Lower leg skin (tissue), 4 donors: ENCODE results near the gene RNH1. TPM values are rescaled to one million over a fixed set of nuclear protein-coding genes. Genes with fewer than 3 reads are reported as not detected.

ENCODE experiments used
- DNase-seq, 2 donors: peaks; one replicate each; pipeline ENCODE4 v3.0.0-alpha.2; 2019; ENCODE audit warnings: low spot score in 2 of 2
- H3K4me3 ChIP-seq: fragments of 200-600 bp; sonication (generic); 2 replicates; pipeline ENCODE4 v1.5.1; 2017; ENCODE audit warnings: mild to moderate bottlenecking, low read depth; ENCODE audit not compliant: poor library complexity, severe bottlenecking
- POLR2A ChIP-seq, 2 donors: fragments of 450-650 bp; IDR thresholded peaks; one replicate each; pipeline ENCODE4 v1.6.1; 2016 to 2017; ENCODE audit warnings: antibody characterized with exemption in 2 of 2, mild to moderate bottlenecking in 1 of 2, moderate library complexity in 1 of 2
- WGBS, 2 donors: methylation state at CpG; one replicate each; pipeline ENCODE4 v1.1.5; 2018; 5-methylcytosine and 5-hydroxymethylcytosine counted together
- intact Hi-C: fragments of 100-400 bp; cut with DNase I; formaldehyde crosslinking; loops from one replicate; pipeline ENCODE4 v1.15.0; 2023; ENCODE audit warnings: low total_unique reads
- total RNA-seq, 4 donors: library from RNA; depleted of rRNA; stranded (reverse); fragments of >200 nt; gene quantifications; one replicate each; pipeline ENCODE4 v1.1.0, GENCODE V29; 2016
- TF ChIP-seq, protein P1 (sequence below), 3 donors: fragments of 450-650 bp; IDR thresholded peaks; one replicate each; pipeline ENCODE4 v1.5.1; 2016; ENCODE audit warnings: antibody characterized with exemption in 3 of 3, mild to moderate bottlenecking in 3 of 3, moderate library complexity in 2 of 3

The RNH1 gene
- total RNA-seq, 4 donors from 2014 or later, result 419 to 465 (median 446) TPM

DNA sequence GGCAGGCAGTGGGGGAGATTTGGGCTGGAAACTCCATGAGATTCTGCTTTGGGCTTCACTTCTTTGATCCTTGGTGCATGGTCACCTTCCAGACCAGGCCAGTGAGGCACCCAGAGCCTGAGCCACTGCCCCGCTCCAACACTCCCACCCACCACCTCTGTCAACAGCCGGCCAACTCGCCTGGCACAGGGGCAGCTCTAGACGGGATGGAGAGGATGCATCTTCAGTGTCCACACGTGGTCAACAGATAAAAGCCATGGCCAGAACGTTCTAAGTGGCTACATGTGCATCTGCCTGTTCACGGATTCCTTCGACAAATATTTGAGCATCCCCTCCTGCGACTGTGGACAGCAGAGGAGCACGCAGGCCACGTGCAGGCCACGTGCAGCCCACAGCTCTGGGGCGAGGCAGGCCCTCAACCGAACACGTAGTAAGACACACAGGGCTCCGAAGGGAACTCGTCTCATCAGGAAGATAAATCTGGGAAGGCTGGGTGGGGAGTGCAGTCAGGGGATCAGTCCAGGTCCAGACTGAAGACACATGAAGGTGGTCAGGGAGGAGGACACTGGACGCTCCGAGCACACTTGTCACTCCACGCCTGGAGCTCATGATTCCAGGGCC lies 31.5 kb upstream of the RNH1 start:
- 93 to 94% methylated on average over 20 of the region's 20 CpGs for WGBS, 2 donors
- TF ChIP-seq, protein P1, sequence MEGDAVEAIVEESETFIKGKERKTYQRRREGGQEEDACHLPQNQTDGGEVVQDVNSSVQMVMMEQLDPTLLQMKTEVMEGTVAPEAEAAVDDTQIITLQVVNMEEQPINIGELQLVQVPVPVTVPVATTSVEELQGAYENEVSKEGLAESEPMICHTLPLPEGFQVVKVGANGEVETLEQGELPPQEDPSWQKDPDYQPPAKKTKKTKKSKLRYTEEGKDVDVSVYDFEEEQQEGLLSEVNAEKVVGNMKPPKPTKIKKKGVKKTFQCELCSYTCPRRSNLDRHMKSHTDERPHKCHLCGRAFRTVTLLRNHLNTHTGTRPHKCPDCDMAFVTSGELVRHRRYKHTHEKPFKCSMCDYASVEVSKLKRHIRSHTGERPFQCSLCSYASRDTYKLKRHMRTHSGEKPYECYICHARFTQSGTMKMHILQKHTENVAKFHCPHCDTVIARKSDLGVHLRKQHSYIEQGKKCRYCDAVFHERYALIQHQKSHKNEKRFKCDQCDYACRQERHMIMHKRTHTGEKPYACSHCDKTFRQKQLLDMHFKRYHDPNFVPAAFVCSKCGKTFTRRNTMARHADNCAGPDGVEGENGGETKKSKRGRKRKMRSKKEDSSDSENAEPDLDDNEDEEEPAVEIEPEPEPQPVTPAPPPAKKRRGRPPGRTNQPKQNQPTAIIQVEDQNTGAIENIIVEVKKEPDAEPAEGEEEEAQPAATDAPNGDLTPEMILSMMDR (IDR thresholded peaks at IDR 0.05), result no peak
- no peak for TF ChIP-seq POLR2A (IDR thresholded peaks at IDR 0.05)
- peak in 1 of 2 donors; percentile 82 for DNase-seq
- intact Hi-C loops, result no loop called here
- no peak overlapping the region for H3K4me3 ChIP-seq

DNA sequence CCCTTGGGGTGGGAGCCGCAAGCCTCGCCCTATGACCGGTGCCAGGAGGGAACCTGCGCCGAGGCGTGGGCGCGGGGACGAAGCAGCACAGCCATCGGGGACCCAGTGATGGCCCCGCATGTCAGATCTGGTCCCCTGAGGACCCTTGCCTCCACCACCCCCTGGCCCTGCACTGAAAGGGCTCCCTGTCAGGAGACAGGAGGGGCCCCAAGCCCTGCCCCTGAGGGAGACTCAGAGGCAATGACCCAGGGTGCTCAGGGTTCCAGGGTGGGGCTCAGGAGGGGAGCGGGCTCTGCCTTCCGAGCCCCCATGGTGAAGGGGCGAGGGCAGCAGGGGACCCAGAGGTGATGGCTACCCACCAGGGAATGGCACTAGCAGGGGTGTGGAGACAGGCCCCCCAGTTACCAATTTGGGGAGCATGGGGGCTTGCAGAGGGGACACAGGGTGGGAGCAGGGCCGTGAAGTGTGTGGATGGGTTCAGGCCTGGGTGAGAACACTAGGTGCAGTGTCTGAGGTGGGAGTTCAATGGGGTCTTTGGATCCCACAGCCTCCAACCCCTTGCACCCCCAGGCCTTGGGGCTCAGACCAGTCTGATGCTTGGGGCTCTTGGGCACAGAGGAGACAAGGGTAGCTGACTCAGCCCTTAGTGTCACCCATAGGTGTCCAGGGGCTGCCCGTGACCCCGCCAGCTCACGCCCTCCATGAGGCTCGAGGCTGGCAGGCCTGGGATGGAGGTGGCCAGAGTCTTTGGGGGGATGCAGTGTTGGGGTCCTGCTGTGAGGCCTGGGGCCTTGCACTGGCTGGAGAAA lies 30.8 kb upstream of the RNH1 start:
- TF ChIP-seq, protein P1 (IDR thresholded peaks at IDR 0.05), result no peak
- TF ChIP-seq POLR2A (IDR thresholded peaks at IDR 0.05), result no peak

GRCh38 chr11:536841-537621 lies 30.0 kb upstream of the RNH1 start, which contains the start of gene LRRC56:
Gene LRRC56 (plus strand): TSS chr11:537527. CDS start chr11:540685, 3,158 bp downstream.
- DNase-seq, result peak; percentile 74 to 95
- TF ChIP-seq, protein P1 (IDR thresholded peaks at IDR 0.05), result no peak
- TF ChIP-seq POLR2A (IDR thresholded peaks at IDR 0.05), result no peak
- WGBS, 2 donors, result 2 to 9% methylated on average over 39 to 82 of the region's 93 CpGs
- intact Hi-C loops, result no loop called here
- no peak within 1 kb of the TSS for H3K4me3 ChIP-seq

More for the DNA sequence above, 30.8 kb upstream of the RNH1 start:
- H3K4me3 ChIP-seq, result no peak overlapping the region
- 35 to 87% methylated on average over 9 to 19 of the region's 19 CpGs for WGBS, 2 donors
- intact Hi-C loops, result no loop called here
- DNase-seq, result peak in 1 of 2 donors; percentile 86

GRCh38 chr11:535519-536454 lies 28.7 kb upstream of the RNH1 start, which contains the start of gene HRAS:
Gene HRAS (minus strand): TSS chr11:535576.
- TF ChIP-seq, protein P1 (IDR thresholded peaks at IDR 0.05), result no peak
- TF ChIP-seq POLR2A (IDR thresholded peaks at IDR 0.05), result no peak
- intact Hi-C loops, result no loop called here
- WGBS, 2 donors, result 3 to 4% methylated on average over 27 to 58 of the region's 97 CpGs
- H3K4me3 ChIP-seq, result peak within 1 kb of the TSS; percentile 43
- DNase-seq, result peak; percentile 91 to 99

DNA sequence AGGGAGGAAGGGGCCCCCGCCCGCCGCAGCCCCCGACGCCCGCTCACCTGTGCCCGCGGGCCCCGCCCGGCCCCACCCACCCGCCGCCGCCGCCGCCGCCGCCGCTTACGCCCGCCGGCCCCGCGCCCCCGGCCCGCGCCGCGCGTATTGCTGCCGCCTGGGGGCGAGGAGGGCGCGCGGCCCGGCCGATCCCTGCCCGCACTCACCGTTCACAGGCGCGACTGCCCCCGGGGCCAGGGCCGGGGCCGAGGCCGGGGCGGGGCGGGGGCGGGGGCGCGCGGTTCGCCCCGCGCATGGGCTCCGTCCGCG lies 28.1 kb upstream of the RNH1 start:
- intact Hi-C loops, result no loop called here
- TF ChIP-seq POLR2A (IDR thresholded peaks at IDR 0.05), result no peak
- TF ChIP-seq, protein P1 (IDR thresholded peaks at IDR 0.05), result no peak
- WGBS, 2 donors, result 7% methylated on average over 6 of the region's 56 CpGs; no CpG with 5 or more reads in 1 of the 2 donors
- peak overlapping the region; percentile 43 for H3K4me3 ChIP-seq
- no peak for DNase-seq
